ENCODE data around the gene LENG1. TPM values are rescaled to one million over a fixed set of nuclear protein-coding genes. Genes with fewer than 3 reads are reported as not detected.
"Not testable (repeated sequence)": the region's sequence is repeated elsewhere in the genome, so short reads cannot be mapped to it uniquely, and the experiment has no call there.

LENG1 gene
- total RNA-seq, 2 experiments from 2014 or later = 4.7 to 5.6 TPM

- intact Hi-C loops (cut with micrococcal nuclease) = no loop called here
- CTCF ChIA-PET = interaction anchor here (0.6 to 1.6 kb wide), 5 partner anchors 13 to 1033 kb away, joined by 3 to 4 read pairs (median 3); partner anchors contain the start of gene CNOT3
Observed at GRCh38 chr19:54188215-54188871, 28.8 kb upstream of the LENG1 start.

DNA sequence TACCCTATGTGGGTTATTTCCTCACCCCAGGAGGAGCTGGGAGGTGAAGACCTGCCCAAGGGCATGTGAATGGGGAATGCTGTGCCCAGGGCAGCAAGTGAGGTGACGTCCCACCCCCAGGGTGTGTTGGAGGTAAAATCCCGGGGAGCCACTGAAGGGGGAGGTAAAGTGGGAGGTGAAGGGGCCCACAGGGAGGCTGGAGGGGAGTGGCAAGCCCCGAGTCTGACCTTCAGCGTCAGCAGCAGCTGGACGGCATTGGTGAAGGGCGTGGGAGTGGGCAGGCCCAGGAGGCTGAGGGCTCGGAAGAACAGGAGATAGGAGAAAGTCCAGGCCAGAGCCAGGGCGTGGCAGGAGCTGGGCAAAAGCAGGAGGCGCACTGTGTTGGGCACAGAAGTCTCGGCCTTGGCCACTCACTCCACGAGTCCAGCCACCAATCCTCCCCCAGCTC, 27.4 kb upstream of the LENG1 start:
- no peaks in the 10 kb centered on the region for H3K9me3 Mint-ChIP-seq
- intact Hi-C loops (cut with micrococcal nuclease) = no loop called here

More at GRCh38 chr19:54188215-54188871, 28.8 kb upstream of the LENG1 start:
- peak; percentile 60 for DNase-seq
- Mint-ChIP-seq H3K36me3 (ENCODE audit: low read depth) (peaks cover 22% of the 10 kb centered on the region), H3K9me3 (no peaks in the 10 kb centered on the region), H3K4me1 (ENCODE audit: low read depth) (peaks cover 30% of the 10 kb centered on the region), H3K27ac (peak overlapping the region; percentile 81), H3K27me3 (ENCODE audit: low read depth) (no peaks in the 10 kb centered on the region), H3K4me3 (peak overlapping the region; percentile 82)

DNA sequence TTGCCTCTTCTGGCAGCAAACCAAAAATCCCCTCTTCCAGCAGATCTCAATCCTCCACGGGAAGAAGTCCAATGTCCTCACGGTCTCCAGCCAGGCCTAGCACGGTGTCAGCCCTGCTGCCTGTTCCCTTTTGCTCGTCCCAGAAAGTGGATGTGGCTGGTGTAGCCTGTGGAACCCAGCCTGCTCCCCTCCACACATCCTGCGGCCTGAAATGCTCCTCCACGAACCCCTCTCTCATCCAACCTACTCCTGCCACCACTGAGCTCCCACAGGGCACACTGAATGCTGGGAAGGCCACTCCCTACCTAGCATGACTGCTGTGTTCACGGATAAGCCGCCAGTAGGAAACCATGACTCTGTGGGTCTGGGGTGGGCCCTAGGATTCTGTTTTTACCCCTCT, 26.8 kb upstream of the LENG1 start:
- H3K4me3 Mint-ChIP-seq = no peak overlapping the region
- no peak for DNase-seq
- CTCF ChIA-PET = interaction anchor here (0.8 to 1.4 kb wide), 3 partner anchors 10 to 16 kb away, joined by 3 read pairs; no protein-coding TSS in a partner anchor
- H3K27me3 Mint-ChIP-seq (ENCODE audit: low read depth) = no peaks in the 10 kb centered on the region
- peaks cover 14% of the 10 kb centered on the region for H3K36me3 Mint-ChIP-seq (ENCODE audit: low read depth)
- H3K27ac Mint-ChIP-seq = no peak overlapping the region
- intact Hi-C loops (cut with micrococcal nuclease) = no loop called here
- H3K9me3 Mint-ChIP-seq = no peaks in the 10 kb centered on the region
- peaks cover 14% of the 10 kb centered on the region for H3K4me1 Mint-ChIP-seq (ENCODE audit: low read depth)

More for the DNA sequence above, 27.4 kb upstream of the LENG1 start:
- peak overlapping the region; percentile 82 for H3K4me3 Mint-ChIP-seq
- no peaks in the 10 kb centered on the region for H3K27me3 Mint-ChIP-seq (ENCODE audit: low read depth)
- peak overlapping the region; percentile 24 for H3K27ac Mint-ChIP-seq
- peaks cover 14% of the 10 kb centered on the region for H3K36me3 Mint-ChIP-seq (ENCODE audit: low read depth)
- CTCF ChIA-PET = interaction anchor here (1.2 to 1.4 kb wide), 2 partner anchors 11 to 13 kb away, joined by 3 read pairs; no protein-coding TSS in a partner anchor
- H3K4me1 Mint-ChIP-seq (ENCODE audit: low read depth) = peaks cover 18% of the 10 kb centered on the region
- DNase-seq = no peak

DNA sequence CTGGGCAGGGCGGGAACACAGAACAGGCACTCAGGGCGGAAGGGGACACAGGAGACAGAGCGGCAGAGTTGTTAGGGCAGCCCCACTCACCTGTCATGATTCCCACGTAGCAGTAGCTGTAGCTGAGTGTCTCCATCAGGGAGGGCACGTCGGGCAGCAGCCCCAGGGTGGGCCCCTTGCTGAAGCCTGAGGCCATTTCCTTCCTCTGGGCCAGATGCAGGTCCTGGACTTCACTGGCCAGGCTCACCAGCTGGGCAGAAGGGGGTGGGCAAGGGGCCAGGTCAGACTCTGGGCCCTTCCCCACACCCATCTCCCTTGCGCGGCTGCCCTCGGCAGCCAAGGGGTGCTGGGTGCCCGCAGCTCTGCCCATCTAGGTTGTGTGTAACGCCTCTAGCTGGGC, 23.9 kb upstream of the LENG1 start:
- H3K4me3 Mint-ChIP-seq = no peak overlapping the region
- DNase-seq = no peak
- H3K36me3 Mint-ChIP-seq (ENCODE audit: low read depth) = peaks cover 24% of the 10 kb centered on the region
- H3K4me1 Mint-ChIP-seq (ENCODE audit: low read depth) = peaks cover 14% of the 10 kb centered on the region
- H3K27ac Mint-ChIP-seq = no peak overlapping the region
- CTCF ChIA-PET = no interaction called here
- intact Hi-C loops (cut with micrococcal nuclease) = no loop called here
- no peaks in the 10 kb centered on the region for H3K9me3 Mint-ChIP-seq
- no peaks in the 10 kb centered on the region for H3K27me3 Mint-ChIP-seq (ENCODE audit: low read depth)

DNA sequence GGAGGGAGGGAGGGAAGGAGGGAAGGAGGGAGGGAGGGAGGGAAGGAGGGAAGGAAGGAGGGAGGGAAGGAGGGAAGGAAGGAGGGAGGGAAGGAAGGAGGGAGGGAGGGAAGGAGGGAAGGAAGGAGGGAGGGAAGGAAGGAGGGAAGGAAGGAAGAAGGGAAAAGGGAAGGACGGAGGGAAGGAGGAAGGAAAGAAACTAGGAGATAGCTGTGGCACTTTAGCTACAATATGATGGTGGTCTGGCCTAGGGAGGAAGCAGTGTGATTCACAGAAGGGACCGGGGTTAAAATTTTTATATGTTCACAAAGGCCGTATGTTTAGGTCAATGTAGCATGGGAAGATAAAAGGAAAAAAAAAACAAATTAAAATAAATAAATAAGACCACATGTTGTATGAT, 22.4 kb upstream of the LENG1 start:
- H3K27ac Mint-ChIP-seq; CTCF ChIA-PET; H3K27me3 Mint-ChIP-seq (ENCODE audit: low read depth); H3K4me1 Mint-ChIP-seq (ENCODE audit: low read depth); H3K9me3 Mint-ChIP-seq; intact Hi-C loops (cut with micrococcal nuclease); H3K4me3 Mint-ChIP-seq; DNase-seq: not testable (repeated sequence)
- peaks cover 29% of the 10 kb centered on the region for H3K36me3 Mint-ChIP-seq (ENCODE audit: low read depth)

- H3K4me3 Mint-ChIP-seq = no peak overlapping the region
Observed at GRCh38 chr19:54180691-54181091, 21.2 kb upstream of the LENG1 start.

GRCh38 chr19:54179921-54180461, 20.5 kb upstream of the LENG1 start:
- Mint-ChIP-seq H3K27me3 (ENCODE audit: low read depth) (no peaks in the 10 kb centered on the region), H3K27ac (no peak overlapping the region), H3K9me3 (no peaks in the 10 kb centered on the region), H3K4me1 (ENCODE audit: low read depth) (no peaks in the 10 kb centered on the region), H3K4me3 (no peak overlapping the region), H3K36me3 (ENCODE audit: low read depth) (peaks cover 29% of the 10 kb centered on the region)
- intact Hi-C loops (cut with micrococcal nuclease) = no loop called here
- CTCF ChIA-PET = interaction anchor here (0.7 kb wide), 1 partner anchor 1987 kb away, joined by 3 read pairs; no protein-coding TSS in a partner anchor
- no peak for DNase-seq

More at GRCh38 chr19:54180691-54181091, 21.2 kb upstream of the LENG1 start:
- no peak overlapping the region for H3K27ac Mint-ChIP-seq
- H3K9me3 Mint-ChIP-seq = no peaks in the 10 kb centered on the region
- no peaks in the 10 kb centered on the region for H3K27me3 Mint-ChIP-seq (ENCODE audit: low read depth)
- no peak for DNase-seq
- no peaks in the 10 kb centered on the region for H3K4me1 Mint-ChIP-seq (ENCODE audit: low read depth)
- CTCF ChIA-PET = no interaction called here
- intact Hi-C loops (cut with micrococcal nuclease) = no loop called here
- H3K36me3 Mint-ChIP-seq (ENCODE audit: low read depth) = peaks cover 32% of the 10 kb centered on the region

DNA sequence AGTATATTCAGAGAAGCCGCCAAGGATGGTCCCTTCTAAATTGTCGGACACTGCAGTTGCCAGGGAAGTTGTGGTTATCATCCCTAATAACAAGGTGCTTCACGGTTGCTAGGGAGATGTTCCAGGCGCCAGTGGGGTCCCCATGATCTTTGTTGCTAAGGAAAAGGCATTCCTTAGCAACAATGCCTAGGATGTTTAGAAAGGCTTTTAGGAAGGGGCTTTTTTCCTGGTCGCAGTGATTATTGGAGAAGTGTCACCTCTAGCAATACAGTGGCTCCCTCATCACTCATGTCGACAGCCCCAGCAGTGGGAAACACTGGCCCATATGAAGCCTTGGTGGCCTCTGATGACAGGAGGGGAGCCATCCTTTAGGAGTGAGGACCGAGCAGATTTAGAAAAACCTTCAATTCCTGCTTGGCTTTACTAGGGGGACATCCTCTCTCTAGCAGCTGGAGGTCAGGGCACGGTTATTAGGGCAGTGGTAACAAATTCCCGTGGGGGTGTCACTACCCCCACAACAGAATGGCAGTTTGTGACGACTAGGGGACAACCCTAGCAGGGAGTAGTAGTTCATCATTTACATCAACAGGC, 19.8 kb upstream of the LENG1 start:
- Mint-ChIP-seq H3K4me3 (no peak overlapping the region), H3K9me3 (no peaks in the 10 kb centered on the region), H3K36me3 (ENCODE audit: low read depth) (peaks cover 29% of the 10 kb centered on the region), H3K27me3 (ENCODE audit: low read depth) (no peaks in the 10 kb centered on the region), H3K27ac (no peak overlapping the region), H3K4me1 (ENCODE audit: low read depth) (no peaks in the 10 kb centered on the region)
- no peak for DNase-seq
- CTCF ChIA-PET = interaction anchor here (0.7 kb wide), 1 partner anchor 1987 kb away, joined by 3 read pairs; no protein-coding TSS in a partner anchor
- intact Hi-C loops (cut with micrococcal nuclease) = no loop called here

DNA sequence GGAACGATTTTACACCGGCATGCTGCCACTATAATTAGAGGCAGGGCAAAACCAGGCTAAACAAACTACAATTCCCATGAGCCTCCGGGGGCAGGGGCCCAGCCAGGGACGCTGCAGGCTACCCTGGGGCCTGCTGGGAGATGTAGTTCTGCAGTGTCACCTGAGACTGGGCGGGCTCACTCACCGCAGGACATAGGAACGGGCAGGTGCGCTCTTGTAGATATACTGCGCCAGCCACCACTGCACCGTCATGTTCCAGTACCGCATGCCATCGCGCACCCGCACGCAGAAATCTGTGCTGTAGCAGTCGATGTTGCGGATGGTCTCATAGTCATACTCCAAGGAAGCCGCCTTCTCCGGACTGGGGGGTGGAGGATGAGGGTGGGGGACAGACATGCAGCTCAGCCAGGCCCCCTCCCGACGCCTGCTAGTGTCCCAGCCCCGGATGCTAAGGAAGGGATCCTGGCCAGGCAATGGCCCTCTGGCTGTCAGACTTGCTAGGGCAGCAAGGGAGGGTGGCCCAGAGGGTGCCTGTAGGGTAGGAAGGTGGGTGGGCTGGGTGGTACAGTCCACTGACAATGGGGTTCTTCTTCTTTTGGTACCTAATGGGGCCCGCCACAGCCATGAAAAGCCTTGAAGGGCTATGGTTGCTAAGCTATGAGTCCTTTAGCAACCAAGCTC, 19.2 kb upstream of the LENG1 start:
- Mint-ChIP-seq H3K4me3 (no peak overlapping the region), H3K36me3 (ENCODE audit: low read depth) (peaks cover 27% of the 10 kb centered on the region), H3K27ac (no peak overlapping the region), H3K4me1 (ENCODE audit: low read depth) (no peaks in the 10 kb centered on the region), H3K9me3 (no peaks in the 10 kb centered on the region), H3K27me3 (ENCODE audit: low read depth) (no peaks in the 10 kb centered on the region)
- peak; percentile 59 for DNase-seq
- CTCF ChIA-PET = no interaction called here
- intact Hi-C loops (cut with micrococcal nuclease) = no loop called here

DNA sequence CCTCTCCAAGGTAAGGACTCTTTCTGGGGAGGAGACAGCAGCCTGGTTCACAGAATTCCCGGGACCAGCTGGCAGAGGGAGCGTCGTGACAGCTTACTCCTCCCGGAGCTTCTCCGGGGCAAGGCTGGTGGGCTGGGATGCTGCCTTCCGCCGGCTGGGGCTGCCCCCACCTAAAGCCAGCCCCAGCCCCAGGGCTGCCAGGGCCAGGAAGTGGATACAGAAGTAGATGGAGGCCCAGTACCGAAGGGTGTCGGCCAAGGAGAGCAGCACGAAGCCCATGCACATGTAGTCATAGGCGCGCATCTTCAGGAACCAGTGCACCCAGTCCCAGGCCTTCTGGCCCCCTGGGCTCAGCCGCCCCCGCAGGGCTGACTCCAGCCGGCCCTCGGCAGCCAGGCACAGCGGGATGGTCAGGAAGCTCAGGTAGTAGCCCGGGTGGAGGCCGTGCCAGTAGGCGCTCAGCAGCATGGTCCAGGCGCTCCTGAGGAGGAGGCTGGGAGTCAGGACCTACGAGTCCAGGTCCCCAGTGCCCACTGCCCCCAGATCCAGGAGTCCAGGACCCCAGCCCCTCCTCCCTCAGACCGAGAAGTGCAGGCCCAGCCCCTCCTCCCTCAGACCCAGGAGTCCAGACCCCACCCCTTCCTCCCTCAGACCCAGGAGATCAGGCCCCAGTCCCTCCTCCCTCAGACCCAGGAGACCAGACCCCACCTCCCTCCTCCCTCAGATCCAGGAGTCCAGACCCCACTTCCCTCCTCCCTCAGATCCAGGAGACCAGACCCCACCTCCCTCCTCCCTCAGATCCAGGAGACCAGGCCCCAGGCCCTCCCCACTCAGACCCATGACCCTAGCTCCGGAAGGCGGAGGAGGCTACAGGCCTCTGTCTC, 14.7 kb upstream of the LENG1 start:
- Mint-ChIP-seq H3K9me3 (no peaks in the 10 kb centered on the region), H3K4me1 (ENCODE audit: low read depth) (peaks cover 2% of the 10 kb centered on the region), H3K27me3 (ENCODE audit: low read depth) (no peaks in the 10 kb centered on the region), H3K4me3 (no peak overlapping the region), H3K36me3 (ENCODE audit: low read depth) (peaks cover 19% of the 10 kb centered on the region), H3K27ac (no peak overlapping the region)
- DNase-seq = no peak
- intact Hi-C loops (cut with micrococcal nuclease) = no loop called here
- CTCF ChIA-PET = interaction anchor here (0.8 to 1.4 kb wide), 2 partner anchors 13 to 58 kb away, joined by 3 to 4 read pairs; no protein-coding TSS in a partner anchor

DNA sequence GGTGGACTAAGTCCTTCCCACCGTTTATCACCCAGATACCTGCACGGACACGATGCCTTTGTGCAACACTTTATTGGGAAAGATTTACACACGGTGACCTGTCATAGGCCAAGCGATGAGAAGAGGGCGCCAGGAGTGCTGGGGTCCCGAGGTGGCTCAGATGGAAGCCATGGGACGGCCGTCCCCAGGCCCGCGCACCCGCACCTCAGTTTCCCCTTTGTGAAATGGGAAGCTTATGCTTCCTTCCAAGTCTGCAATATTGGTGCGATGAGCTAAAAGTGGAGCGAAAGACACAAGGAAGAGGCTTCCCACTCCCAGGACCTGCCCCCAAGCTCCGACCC, 13.8 kb upstream of the LENG1 start:
- no peak for DNase-seq
- Mint-ChIP-seq H3K27me3 (ENCODE audit: low read depth) (no peaks in the 10 kb centered on the region), H3K4me1 (ENCODE audit: low read depth) (peaks cover 4% of the 10 kb centered on the region), H3K36me3 (ENCODE audit: low read depth) (peaks cover 13% of the 10 kb centered on the region), H3K27ac (no peak overlapping the region), H3K4me3 (no peak overlapping the region), H3K9me3 (no peaks in the 10 kb centered on the region)
- CTCF ChIA-PET = interaction anchor here (0.8 kb wide), 1 partner anchor 13 kb away, joined by 3 read pairs; no protein-coding TSS in a partner anchor
- intact Hi-C loops (cut with micrococcal nuclease) = no loop called here
